Measurements from ENCODE around the gene ARHGEF37.

Gene ARHGEF37

DNA sequence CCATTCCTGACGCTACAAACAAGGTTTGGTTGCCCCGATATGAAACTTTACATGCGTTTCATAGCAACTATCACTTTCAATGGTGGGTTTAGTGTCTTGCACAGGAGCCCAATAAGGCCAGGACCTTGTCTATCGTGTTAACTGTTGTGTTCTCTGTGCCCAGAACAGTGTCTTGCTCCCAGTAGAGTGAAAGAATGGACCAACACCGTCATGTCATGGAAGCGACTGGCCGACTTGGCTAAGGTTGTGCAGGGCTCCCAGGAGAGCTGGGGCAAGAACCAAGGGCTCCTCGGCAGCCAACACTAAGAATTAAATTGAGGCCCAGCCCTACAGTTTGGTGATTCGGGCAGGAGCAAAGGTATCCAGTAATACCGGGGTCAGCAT lies 498 bp upstream of the ARHGEF37 start:
- DNase-seq (ENCODE audit: insufficient read length, low spot score) (no peak), FAIRE-seq (no peak)
- TF ChIP-seq, protein P1, sequence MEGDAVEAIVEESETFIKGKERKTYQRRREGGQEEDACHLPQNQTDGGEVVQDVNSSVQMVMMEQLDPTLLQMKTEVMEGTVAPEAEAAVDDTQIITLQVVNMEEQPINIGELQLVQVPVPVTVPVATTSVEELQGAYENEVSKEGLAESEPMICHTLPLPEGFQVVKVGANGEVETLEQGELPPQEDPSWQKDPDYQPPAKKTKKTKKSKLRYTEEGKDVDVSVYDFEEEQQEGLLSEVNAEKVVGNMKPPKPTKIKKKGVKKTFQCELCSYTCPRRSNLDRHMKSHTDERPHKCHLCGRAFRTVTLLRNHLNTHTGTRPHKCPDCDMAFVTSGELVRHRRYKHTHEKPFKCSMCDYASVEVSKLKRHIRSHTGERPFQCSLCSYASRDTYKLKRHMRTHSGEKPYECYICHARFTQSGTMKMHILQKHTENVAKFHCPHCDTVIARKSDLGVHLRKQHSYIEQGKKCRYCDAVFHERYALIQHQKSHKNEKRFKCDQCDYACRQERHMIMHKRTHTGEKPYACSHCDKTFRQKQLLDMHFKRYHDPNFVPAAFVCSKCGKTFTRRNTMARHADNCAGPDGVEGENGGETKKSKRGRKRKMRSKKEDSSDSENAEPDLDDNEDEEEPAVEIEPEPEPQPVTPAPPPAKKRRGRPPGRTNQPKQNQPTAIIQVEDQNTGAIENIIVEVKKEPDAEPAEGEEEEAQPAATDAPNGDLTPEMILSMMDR (IDR thresholded peaks at IDR 0.05; ENCODE audit: insufficient read depth, missing control alignments), result no peak

DNA sequence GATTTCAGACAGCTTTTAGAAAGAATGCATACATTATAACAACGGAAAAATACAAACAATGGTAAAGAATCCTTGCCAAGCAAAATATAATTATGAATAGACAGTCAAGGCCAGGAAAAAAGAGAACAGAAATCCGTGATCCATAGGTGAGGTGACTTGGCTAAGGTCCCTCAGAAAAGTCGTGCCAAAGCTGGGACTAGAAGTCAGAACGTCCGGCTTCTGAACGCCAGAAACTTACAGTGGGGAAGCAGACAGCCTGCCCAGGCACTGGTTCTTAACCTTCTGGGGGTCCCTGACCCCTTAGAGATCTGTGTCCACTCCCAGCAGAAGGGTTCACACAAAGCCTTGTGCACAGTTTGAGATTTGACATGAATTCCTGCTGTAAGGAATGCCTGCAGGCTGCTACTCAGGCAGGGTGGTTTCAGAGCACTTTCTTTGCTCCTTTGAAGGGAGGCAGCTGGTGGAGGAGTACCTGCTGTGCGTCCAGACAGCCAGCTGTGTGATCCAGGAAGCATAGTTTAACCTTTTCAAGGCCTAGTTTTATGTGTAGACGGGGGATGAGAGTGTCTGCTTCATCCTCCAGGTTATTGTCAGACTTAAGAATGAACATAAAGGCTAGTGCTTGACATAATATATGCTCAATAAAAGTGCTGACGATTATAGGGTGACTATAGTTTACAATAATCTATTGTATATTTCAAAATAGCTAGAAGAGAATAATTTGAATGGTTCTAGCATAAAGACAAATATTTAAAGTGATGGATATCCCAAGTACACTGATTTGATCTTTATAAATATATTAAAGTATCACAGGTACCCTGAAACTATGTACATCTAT lies 852 bp downstream of the ARHGEF37 start:
- DNase-seq (ENCODE audit: insufficient read length, low spot score) (no peak), FAIRE-seq (no peak)
- TF ChIP-seq, protein P1 (IDR thresholded peaks at IDR 0.05; ENCODE audit: insufficient read depth, missing control alignments), result no peak

DNA sequence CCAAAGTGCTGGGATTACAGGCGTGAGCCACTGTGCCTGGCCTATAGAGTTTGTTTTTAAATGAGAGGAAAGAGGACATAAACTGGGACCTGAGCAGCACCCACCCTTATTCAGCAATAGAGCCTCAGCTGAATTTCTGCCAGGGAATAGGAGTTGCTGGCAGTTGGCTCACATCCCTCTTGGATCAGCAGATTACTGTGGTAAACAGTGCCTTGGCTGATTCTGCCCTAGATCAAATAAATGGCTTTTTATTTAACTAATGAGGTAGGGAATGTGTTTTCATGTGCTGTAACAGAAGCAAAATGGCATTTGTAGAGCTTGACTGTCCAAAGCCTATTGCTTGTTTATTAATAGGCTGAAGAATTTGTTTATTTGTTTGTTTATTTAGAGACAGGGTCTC lies 2.1 kb downstream of the ARHGEF37 start:
- no peak for DNase-seq (ENCODE audit: insufficient read length, low spot score)
- no peak for FAIRE-seq

DNA sequence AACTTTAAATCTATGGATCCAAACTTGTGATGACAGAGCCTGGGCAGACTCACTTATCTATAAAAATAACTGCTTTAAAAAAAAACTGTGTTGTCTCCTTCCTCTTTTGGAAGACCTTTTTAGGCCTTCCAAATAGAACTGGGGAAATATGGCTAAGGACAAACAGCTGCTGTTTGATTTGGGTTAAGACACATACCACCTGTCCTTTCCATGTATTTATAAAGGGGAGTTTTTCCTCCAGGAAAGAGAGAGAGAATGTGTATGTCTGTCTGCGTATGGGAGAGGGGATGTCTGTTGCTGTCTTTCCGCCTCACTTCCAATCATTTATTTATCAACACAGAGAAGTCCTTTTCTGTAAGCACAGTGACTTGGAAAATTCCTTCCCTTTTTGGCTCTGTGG lies 2.8 kb downstream of the ARHGEF37 start:
- no peak for DNase-seq (ENCODE audit: insufficient read length, low spot score)
- TF ChIP-seq, protein P1 (IDR thresholded peaks at IDR 0.05; ENCODE audit: insufficient read depth, missing control alignments), result no peak
- no peak for FAIRE-seq

More for the DNA sequence above, 2.1 kb downstream of the ARHGEF37 start:
- TF ChIP-seq, protein P1 (IDR thresholded peaks at IDR 0.05; ENCODE audit: insufficient read depth, missing control alignments), result no peak

DNA sequence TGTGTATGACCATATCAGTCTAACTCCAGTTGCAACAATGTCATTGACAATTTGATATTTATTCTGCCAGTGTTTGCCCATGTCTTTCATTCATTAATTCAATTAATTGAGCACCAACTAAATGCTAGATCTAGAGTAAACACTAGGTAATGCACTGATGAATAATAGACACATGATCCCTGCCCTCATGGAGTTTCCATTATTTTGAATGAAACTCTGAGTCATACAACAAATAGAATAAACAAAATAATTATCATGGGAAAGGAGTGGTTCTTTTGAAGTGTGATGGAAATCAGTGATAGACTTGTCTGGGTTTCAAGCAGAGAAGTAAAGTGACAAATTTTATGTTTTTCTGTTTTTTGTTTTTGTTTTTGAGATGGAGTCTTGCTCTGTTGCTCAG lies 4.6 kb downstream of the ARHGEF37 start:
- FAIRE-seq (no peak), DNase-seq (ENCODE audit: insufficient read length, low spot score) (no peak)
- TF ChIP-seq, protein P1 (IDR thresholded peaks at IDR 0.05; ENCODE audit: insufficient read depth, missing control alignments), result no peak

DNA sequence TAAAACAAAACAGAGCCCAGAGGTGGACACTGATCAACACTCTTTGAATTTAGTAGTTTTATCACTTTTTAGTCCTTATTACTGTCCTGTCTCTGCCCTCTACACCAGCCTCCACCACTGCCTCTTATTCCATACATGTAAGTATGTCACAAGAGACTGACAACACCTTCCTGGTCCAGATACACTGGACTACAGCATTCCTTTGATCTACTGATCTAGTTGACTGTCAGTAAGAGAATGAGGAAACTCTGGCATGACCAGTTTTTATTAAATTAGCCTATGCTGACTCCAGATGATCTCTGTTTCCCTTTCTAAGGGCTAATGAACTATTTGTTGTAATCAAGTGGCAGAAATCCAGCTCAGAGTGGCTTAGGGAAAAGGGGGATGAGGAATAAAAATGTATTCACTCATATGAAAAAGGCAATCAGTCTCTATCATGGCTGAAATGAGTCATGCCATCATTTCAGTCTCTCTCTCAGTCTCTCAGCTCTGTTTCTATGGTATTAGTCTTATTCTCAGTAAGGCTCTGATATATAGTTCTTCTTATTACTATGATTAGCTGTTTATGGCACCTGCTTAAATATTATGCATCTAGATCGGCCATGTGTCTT lies 5.5 kb downstream of the ARHGEF37 start:
- no peak for DNase-seq (ENCODE audit: insufficient read length, low spot score)
- no peak for FAIRE-seq
- TF ChIP-seq, protein P1 (IDR thresholded peaks at IDR 0.05; ENCODE audit: insufficient read depth, missing control alignments), result no peak

DNA sequence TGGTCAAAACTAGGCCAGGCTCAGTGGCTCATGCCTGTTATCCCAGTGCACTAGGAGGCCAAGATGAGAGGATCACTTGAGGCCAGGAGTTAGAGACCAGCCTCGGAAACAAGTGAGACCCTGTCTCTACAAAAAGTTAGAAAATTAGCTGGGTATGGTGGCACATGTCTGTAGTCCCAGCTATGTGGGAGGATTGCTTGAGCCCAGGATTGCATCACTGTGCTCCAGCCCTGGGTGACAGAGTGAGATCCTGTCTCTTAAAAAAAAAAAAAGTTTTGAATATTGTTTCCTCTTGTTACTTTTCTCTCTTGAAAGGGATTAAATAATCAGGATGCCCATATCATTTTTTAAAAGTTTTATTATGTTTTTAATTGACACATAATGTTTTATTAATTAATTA lies 7.6 kb downstream of the ARHGEF37 start:
- TF ChIP-seq, protein P1 (IDR thresholded peaks at IDR 0.05; ENCODE audit: insufficient read depth, missing control alignments), result no peak
- DNase-seq (ENCODE audit: insufficient read length, low spot score) (no peak), FAIRE-seq (no peak)
